Endothelial cell (in vitro differentiated cells): Measurements from ENCODE around the gene NRN1. TPM values are rescaled to one million over a fixed set of nuclear protein-coding genes. Genes with fewer than 3 reads are reported as not detected.
"Not testable (repeated sequence)": the region's sequence is repeated elsewhere in the genome, so short reads cannot be mapped to it uniquely, and the experiment has no call there.

Experiments
- DNase-seq: peaks from one replicate; pipeline ENCODE4 v3.0.0; 2021; ENCODE audit warnings: low spot score
- H3K27ac Mint-ChIP-seq: one replicate; pipeline ENCODE4 v1.8.0; 2021; ENCODE audit warnings: mixed read lengths, inconsistent platforms; ENCODE audit not compliant: unreplicated experiment
- H3K27me3 Mint-ChIP-seq: one replicate; pipeline ENCODE4 v1.8.0; 2021; ENCODE audit warnings: mild to moderate bottlenecking, moderate library complexity, mixed read lengths, inconsistent platforms; ENCODE audit not compliant: unreplicated experiment
- H3K36me3 Mint-ChIP-seq: one replicate; pipeline ENCODE4 v1.8.0; 2021; ENCODE audit warnings: mild to moderate bottlenecking, low read depth, mixed read lengths, inconsistent platforms; ENCODE audit not compliant: unreplicated experiment
- H3K4me1 Mint-ChIP-seq: one replicate; pipeline ENCODE4 v1.8.0; 2021; ENCODE audit warnings: mild to moderate bottlenecking, mixed read lengths, inconsistent platforms; ENCODE audit not compliant: unreplicated experiment
- H3K4me3 Mint-ChIP-seq: one replicate; pipeline ENCODE4 v1.8.0; 2021; ENCODE audit warnings: mild to moderate bottlenecking, mixed read lengths, inconsistent platforms; ENCODE audit not compliant: unreplicated experiment
- H3K9me3 Mint-ChIP-seq: one replicate; pipeline ENCODE4 v1.8.0; 2021; ENCODE audit warnings: mixed read lengths, inconsistent platforms; ENCODE audit not compliant: unreplicated experiment
- CTCF ChIP-seq: fragments of 200-600 bp; sonication (generic); IDR thresholded peaks from one replicate; pipeline ENCODE4 v1.5.0; 2021; ENCODE audit warnings: antibody characterized with exemption; ENCODE audit not compliant: unreplicated experiment
- total RNA-seq: library from RNA; stranded (reverse); fragmentation: NEBNext Ultra II Directional; extraction: Animal tissue kit (Norgen Biotek cat#: 25700); gene quantifications from one replicate; pipeline ENCODE4 v1.2.1, GENCODE V29; 2021; ENCODE audit not compliant: unreplicated experiment

Gene NRN1
- total RNA-seq, 1 donor from 2014 or later: 39.6 TPM

GRCh38 chr6:6033858-6034257, 27.1 kb upstream of the NRN1 start:
- peaks cover 4% of the 10 kb centered on the region for H3K27me3 Mint-ChIP-seq
- no peak for TF ChIP-seq CTCF
- no peak overlapping the region for H3K27ac Mint-ChIP-seq
- no peaks in the 10 kb centered on the region for H3K9me3 Mint-ChIP-seq
- H3K36me3 Mint-ChIP-seq: no peaks in the 10 kb centered on the region
- DNase-seq: no peak
- peaks cover 20% of the 10 kb centered on the region for H3K4me1 Mint-ChIP-seq
- no peak overlapping the region for H3K4me3 Mint-ChIP-seq

GRCh38 chr6:6026513-6027205, 19.9 kb upstream of the NRN1 start:
- Mint-ChIP-seq H3K4me1 (peaks cover 50% of the 10 kb centered on the region), H3K4me3 (no peak overlapping the region), H3K36me3 (no peaks in the 10 kb centered on the region), H3K27ac (peak overlapping the region; percentile 98), H3K27me3 (peaks cover 3% of the 10 kb centered on the region), H3K9me3 (no peaks in the 10 kb centered on the region)
- no peak for DNase-seq
- TF ChIP-seq CTCF: no peak

GRCh38 chr6:6025736-6026135, 19.0 kb upstream of the NRN1 start:
- Mint-ChIP-seq H3K27me3 (peaks cover 3% of the 10 kb centered on the region), H3K27ac (peak overlapping the region; percentile 98), H3K9me3 (no peaks in the 10 kb centered on the region), H3K36me3 (no peaks in the 10 kb centered on the region), H3K4me1 (peaks cover 50% of the 10 kb centered on the region), H3K4me3 (no peak overlapping the region)
- TF ChIP-seq CTCF: no peak
- no peak for DNase-seq

- H3K4me3 Mint-ChIP-seq: no peak overlapping the region
- no peak overlapping the region for H3K27ac Mint-ChIP-seq
- H3K27me3 Mint-ChIP-seq: peaks cover 3% of the 10 kb centered on the region
- H3K9me3 Mint-ChIP-seq: no peaks in the 10 kb centered on the region
- DNase-seq: no peak
- peaks cover 43% of the 10 kb centered on the region for H3K4me1 Mint-ChIP-seq
- no peaks in the 10 kb centered on the region for H3K36me3 Mint-ChIP-seq
- no peak for TF ChIP-seq CTCF
These were observed 17.5 kb upstream of the NRN1 start for GRCh38 chr6:6024220-6024619.

GRCh38 chr6:6022841-6023240, 16.1 kb upstream of the NRN1 start:
- not testable (repeated sequence) for H3K27me3 Mint-ChIP-seq, H3K4me3 Mint-ChIP-seq, H3K9me3 Mint-ChIP-seq, H3K27ac Mint-ChIP-seq, H3K36me3 Mint-ChIP-seq, DNase-seq
- peaks cover 37% of the 10 kb centered on the region for H3K4me1 Mint-ChIP-seq
